ENCODE results near the gene FHIT.
A peak's percentile ranks its signal among the peaks of the same experiment; 100 is the strongest.

Gene FHIT

GRCh38 chr3:59884409-59884808 is 1366.8 kb downstream of the FHIT start:
- DNase-seq = peak; percentile 56

GRCh38 chr3:59882746-59883145 is 1368.5 kb downstream of the FHIT start:
- no peak for DNase-seq

- DNase-seq = no peak
Observed at GRCh38 chr3:59880717-59881116, 1370.5 kb downstream of the FHIT start.

- DNase-seq = no peak
Observed at GRCh38 chr3:59879031-59879581, 1372.1 kb downstream of the FHIT start.

- DNase-seq = no peak
Observed at GRCh38 chr3:59878038-59878427, 1373.2 kb downstream of the FHIT start.

- DNase-seq = no peak
Observed at GRCh38 chr3:59877263-59878037, 1373.8 kb downstream of the FHIT start.

- DNase-seq = peak; percentile 48
Observed at GRCh38 chr3:59876533-59877062, 1374.7 kb downstream of the FHIT start.

GRCh38 chr3:59873576-59874230 is 1377.5 kb downstream of the FHIT start:
- DNase-seq = peak; percentile 26

GRCh38 chr3:59872128-59872527 is 1379.1 kb downstream of the FHIT start:
- no peak for DNase-seq

- DNase-seq = no peak
Observed at GRCh38 chr3:59867185-59868002, 1383.9 kb downstream of the FHIT start.

- DNase-seq = no peak
Observed at GRCh38 chr3:59866076-59866475, 1385.2 kb downstream of the FHIT start.

GRCh38 chr3:59865351-59865750 is 1385.9 kb downstream of the FHIT start:
- DNase-seq = no peak

GRCh38 chr3:59862686-59863085 is 1388.6 kb downstream of the FHIT start:
- DNase-seq = no peak

GRCh38 chr3:59857589-59858346 is 1393.5 kb downstream of the FHIT start:
- peak; percentile 78 for DNase-seq

GRCh38 chr3:59856934-59857460 is 1394.3 kb downstream of the FHIT start:
- no peak for DNase-seq

GRCh38 chr3:59854061-59854709 is 1397.1 kb downstream of the FHIT start:
- no peak for DNase-seq

GRCh38 chr3:59850417-59850816 is 1400.8 kb downstream of the FHIT start:
- DNase-seq = no peak

GRCh38 chr3:59845386-59845785 is 1405.9 kb downstream of the FHIT start:
- DNase-seq = no peak

- peak; percentile 39 for DNase-seq
Observed at GRCh38 chr3:59843821-59844220, 1407.4 kb downstream of the FHIT start.

- DNase-seq = peak; percentile 42
Observed at GRCh38 chr3:59839810-59840515, 1411.3 kb downstream of the FHIT start.

- DNase-seq = no peak
Observed at GRCh38 chr3:59839283-59839682, 1412.0 kb downstream of the FHIT start.

Measured in inflammatory macrophage treated with lipopolysaccharide for 4 hours (primary cell).